Posterior cingulate gyrus (tissue), 11 donors: ENCODE measurements around the gene DNM3.

Source experiments
- DNase-seq, 10 donors: peaks; one replicate each; pipeline versions ENCODE4 v3.0.0 to v3.0.0-alpha.2; 2020 to 2021; ENCODE audit warnings: mixed read lengths in 3 of 10
- intact Hi-C: fragments of 100-400 bp; cut with DNase I; formaldehyde crosslinking; loops from one replicate; pipeline ENCODE4 v1.15.1; 2023

DNM3 gene

DNA sequence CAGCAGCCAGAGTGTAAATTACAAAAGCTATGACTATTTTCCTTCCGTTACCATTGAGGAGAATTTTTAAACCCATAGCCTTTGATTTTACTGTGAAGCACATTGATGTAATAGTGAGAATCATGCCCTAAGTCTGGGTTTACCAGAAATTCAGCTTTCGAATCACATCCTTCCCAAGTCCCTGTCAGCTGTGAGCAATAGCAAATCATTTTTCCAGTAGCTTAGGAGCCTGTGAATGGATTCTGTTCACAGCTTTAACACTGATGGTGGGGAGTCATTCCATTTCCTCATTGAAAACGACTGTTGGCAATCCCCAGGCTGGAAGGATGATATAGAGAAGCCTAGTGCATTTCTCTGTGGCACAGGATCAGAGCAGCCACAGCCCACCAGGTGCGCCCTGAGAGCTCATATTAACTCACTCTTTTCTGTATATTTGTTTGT, 497.0 kb downstream of the DNM3 start:
- no peak for DNase-seq
- intact Hi-C loops, result no loop called here

DNA sequence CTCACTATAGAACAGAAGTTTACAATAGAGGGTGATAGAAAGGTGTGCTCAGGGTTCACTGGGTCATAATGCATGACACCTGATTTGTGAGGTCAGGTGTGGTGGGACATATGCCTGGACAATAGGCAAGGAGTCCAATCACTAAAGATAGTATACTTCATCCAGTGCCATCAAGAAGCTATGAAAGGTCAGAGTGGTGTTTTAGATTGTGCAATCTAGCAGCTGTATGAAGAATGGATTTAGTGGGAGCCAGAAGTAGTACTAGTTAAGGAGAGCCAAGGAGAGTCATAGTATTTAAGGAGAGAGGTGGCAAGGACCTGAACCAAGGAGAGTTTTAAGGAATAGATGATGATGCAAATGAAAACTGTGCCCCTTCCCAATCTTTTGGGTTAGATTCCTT, 498.5 kb downstream of the DNM3 start:
- intact Hi-C loops, result no loop called here
- no peak for DNase-seq

DNA sequence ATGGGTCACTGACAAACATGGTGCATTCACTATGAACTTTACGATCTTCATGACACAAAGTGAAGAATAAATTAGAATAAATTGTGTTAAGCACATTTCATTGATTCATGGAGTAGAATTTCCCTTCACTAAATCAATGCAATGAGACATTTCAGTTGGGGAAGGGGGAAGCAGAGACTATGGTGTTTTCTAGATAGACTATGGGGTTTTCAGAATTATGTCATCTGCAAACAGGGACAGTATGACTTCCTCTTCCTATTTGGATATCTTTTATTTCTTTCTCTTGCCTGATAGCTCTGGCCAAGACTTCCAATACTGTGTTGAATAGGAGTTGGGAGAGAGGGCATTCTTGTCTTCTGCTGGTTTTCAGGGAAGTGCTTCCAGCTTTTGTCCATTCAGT, 499.2 kb downstream of the DNM3 start:
- DNase-seq, result no peak
- intact Hi-C loops, result no loop called here

DNA sequence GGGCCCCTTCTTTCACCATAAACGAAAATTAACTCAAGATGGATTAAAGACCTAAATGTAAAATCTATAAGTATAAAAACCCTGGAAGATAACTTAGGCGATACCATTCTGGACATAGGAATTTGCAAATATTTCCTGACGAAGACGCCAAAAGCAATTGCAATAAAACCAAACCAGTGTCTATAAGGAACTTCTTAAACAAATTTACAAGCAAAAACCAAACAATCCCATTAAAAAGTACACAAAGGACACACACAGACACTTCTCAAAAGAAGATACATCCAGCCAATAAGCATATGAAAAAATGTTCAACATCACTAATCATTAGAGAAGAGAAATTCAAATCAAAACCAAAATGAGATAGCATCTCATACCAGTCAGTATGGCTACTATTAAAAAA, 500.4 kb downstream of the DNM3 start:
- DNase-seq, result no peak
- intact Hi-C loops, result no loop called here

DNA sequence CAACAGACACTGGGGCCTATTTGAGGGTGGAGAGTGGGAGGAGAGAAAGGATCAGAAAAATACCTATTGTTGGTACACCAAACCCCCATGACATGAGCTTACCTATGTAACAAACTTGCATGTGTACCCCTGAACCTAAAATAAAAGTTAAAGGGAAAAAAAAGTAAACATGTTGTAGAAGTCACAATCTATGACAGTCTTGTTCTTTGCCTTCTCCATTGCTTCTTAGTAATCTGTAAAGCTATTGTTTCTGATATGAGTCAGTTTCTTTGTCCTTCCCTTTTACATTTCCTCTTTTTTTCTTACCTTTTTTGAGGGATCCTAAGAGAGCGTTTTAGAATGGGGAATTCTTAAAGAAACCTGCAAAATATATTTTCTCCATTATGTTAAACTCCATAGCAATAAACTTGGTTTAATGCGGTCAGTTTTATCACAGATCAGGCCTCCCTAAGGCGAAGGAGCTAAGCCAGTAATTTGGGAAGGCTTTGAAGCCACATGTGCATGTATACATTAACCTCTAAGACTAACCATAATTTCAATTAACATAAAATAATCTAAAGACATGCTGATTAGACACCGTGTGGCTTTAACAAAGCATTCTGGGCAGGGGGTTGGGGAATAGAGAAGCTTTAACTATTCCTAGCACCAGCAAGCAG, 501.4 kb downstream of the DNM3 start:
- DNase-seq, result no peak
- intact Hi-C loops, result no loop called here

DNA sequence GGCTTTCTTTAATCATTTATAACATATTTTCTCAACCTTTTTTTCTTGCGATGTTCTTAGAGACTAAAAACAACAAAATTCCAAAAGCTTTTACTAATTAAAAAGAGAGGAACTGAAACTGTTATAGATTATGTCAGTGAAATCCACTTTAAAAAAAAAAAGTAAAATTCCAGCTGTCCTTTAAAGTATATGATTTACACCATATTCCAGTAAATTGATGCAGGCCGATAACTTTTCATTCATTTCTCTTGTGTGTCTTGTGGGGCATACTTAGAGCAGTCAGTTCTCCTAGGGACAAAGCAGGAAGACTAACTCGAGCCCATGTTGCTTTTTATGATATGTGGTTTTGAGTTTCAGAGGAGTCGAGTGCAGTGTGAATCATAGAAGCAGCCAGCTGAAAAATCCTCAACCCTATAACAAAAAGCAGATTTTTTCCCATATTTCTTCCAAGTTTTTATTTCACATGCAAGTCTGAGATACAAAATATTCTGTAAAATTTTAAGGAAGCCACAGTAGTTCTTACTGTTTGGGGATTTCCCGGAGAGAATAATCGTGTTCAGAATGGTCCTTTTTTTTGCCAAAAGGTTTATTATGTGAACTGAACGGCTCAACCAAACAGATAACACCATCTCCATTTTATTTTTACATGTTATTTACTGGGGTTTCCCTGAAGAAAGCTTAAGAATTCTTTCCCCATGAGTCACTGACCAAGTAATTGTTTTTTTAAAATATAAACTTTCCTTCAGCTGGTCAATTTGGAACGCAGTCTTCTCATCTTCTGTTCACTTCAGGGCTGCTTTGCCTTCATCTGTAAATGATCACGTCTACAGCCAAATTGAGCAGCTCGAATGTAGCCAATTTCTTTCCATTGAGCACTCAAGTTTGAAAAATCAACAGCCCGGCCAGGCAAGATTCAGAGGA, 502.2 kb downstream of the DNM3 start:
- no peak for DNase-seq
- intact Hi-C loops, result no loop called here

DNA sequence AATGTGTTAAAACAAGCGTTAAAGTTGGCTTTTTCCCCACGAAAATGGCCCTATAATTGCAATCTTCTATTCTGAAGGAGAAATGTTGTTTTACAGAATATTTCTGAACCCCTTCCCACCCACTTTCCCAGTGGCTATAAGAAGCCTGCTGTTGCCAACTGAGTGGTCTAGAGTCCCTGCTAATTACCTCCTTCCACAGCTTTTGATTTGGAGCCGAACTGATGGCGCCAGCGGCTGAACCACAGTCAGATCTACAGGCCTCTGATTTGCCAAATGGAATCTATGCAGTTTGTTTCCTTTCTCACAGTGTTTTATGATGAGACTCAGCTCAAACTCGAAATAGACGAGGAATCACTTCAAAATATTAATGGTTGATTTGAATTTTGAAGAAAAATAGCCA, 503.1 kb downstream of the DNM3 start:
- intact Hi-C loops, result no loop called here

DNA sequence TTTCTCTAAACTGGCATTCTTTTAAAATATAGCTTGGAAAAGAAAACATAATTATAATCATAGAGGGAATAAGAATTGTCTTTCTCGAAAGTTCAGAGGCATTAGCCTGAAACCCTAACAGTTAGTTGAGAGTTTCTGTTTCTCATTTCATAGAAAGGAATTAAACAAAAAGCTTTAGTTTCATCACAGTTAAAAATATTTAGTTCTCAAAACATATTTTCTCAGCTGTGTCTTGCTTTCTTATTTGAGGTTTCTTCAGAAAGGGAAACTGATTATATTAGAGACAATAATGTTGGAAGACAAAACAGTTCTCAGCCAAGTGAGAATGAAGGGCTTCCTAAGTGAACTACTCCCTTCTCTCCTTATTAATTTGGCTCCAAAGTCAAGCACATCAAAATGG, 503.8 kb downstream of the DNM3 start:
- intact Hi-C loops, result no loop called here
- DNase-seq, result no peak

More for the DNA sequence above, 503.1 kb downstream of the DNM3 start:
- no peak for DNase-seq

DNA sequence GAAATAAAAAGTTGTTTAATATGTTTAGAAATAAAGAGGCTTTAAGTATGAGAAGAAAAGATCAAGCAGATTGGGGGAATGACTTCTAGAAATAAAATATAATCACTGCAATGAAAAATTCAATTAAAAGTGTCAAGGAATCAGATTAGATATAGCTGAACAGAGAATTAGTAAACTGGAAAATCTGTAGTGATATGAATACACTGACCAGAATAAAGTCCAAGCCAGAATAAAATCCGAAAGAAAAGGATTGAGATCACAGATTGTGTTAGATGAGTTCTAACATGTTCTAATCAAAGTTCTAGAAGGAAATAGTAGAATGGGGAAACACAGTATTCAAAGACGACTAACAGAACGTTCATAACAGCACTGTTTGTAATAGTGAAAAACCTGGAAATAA, 506.1 kb downstream of the DNM3 start:
- intact Hi-C loops, result no loop called here
- DNase-seq, result no peak

DNA sequence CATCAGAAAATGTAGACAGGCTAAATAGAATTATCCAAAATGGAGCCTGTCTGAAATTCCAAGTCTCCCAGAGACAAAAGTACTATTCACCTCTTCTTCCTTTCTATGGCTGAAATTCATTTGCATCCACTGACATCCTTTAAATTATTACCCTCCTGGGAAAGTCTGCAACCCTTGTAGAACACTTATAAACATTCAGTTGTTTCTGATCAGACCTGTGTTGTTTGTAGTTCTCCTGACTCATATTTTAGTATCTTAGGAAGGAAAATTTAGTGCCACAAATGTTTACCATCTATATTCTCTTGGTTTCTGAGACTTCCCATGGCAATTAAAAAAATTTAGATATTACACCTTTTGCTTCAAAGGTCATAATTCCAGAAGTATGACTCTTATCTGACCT, 509.6 kb downstream of the DNM3 start:
- no peak for DNase-seq
- intact Hi-C loops, result no loop called here

DNA sequence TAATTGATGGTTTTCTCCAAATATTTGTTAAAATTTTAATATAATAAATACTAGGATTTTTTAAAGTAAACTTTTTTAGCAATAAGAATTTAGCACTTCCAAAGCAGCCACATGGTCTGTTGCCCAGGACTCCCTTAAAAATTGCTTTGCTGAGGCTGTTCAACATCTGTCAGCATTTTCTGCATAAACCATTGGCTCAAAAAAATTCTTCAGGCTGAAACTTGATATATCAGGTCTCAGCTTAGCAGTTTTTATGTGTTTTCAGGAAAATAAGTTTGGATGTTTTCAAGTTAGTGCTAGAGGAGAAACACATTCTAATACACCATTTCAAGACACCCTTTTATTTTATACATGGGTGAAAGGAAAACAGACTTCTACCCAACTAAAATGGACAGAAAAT, 510.0 kb downstream of the DNM3 start:
- no peak for DNase-seq
- intact Hi-C loops, result no loop called here

DNA sequence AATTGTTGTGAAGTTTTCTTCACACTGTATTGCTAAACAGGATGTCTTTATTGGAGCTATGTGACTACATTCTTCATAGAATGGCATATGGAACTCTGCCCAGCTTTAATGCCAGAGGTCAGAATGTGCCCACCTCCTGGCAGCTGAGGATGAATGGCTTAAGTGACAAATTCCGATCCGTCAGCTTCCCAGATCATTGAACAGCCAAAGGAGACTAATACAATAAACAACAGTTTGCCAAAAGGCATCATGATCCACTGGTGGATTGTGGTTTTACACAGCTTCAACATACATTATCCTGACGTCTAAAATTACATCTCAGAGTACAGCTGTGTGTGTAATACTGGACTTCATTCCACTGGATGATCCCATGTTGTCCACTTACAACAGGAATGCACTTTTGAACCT, 510.5 kb downstream of the DNM3 start:
- intact Hi-C loops, result no loop called here
- DNase-seq, result no peak

DNA sequence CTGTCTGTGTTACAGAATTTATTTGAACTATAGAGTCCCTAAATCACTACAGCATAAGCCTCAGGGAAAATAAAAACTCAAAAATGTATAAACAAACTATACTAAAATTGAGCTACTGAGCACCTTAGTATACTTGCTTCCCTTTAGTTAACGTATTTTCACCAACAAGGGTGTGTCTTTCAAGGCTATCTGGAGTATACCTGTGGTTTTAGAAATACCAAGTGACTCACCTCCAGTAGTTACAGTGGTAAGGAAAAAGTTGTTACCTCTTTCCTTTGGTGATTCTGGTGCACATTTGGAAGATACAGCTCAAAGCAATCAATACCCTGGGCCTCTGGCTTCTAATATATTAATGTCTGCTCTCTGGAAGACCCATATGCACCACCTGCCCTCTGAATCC, 511.1 kb downstream of the DNM3 start:
- intact Hi-C loops, result no loop called here
- no peak for DNase-seq

DNA sequence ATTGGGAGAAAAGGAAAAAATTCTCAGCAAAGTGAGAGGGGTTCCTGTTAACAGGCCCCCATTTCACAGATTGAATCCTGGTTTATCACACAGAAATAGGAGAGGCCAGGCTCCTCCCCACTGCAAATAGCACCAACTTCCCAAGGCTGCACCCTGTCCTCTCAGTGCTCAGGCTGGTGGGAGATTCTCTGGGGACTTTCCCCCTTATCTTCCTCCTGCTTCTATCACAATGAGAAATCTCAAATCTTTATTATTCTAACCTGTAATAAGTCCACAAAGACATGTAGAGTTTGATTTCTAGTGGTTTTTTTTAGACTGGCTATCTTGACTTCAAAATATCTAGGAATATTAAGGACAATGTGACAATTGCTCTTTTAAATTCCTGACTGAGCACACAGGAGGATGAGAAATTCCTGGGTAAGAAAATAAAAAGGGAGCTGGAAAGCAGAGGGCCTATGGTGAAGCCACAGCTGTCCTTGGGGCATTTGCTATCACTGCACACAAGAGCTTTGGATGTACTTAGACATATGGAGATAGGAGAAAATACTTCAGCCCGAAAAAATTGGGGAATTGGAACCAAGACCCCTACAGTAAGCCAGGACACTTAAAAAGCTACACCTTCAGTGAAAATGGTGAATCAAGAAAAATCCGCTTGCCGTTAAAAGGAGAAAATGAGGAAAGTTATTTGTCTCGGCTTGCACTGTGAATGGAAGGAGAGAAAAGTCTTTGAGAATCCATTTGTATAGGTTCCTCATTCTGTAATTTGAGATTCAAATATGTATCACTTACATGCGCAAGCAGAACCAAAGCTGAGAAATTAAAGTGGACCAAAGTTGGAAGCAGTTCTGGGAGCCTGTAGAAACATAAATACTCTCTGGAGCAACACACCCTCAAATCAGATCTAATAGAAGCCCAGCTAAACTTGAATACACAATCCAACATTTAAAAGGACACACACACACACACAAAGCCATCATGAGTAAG, 513.3 kb downstream of the DNM3 start:
- intact Hi-C loops, result no loop called here
- DNase-seq, result no peak

DNA sequence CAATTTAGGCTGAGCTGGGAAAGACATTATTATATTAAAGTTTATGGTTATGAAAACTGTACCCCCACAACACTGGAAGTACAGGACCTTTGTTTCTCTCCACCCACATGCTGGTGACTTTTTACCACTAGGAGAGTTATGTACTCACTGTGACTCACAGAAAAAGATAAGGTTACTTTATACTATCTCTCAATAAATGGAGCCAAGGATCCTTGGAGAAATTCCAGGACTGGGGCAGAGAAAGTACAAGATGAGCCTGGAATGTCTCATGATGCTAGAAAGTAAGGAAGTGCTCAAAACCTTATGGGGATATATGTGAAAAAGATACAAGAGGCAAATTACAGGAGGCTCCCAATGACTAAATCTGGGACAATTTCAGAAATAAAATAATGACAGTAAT, 515.3 kb downstream of the DNM3 start:
- intact Hi-C loops, result no loop called here

DNA sequence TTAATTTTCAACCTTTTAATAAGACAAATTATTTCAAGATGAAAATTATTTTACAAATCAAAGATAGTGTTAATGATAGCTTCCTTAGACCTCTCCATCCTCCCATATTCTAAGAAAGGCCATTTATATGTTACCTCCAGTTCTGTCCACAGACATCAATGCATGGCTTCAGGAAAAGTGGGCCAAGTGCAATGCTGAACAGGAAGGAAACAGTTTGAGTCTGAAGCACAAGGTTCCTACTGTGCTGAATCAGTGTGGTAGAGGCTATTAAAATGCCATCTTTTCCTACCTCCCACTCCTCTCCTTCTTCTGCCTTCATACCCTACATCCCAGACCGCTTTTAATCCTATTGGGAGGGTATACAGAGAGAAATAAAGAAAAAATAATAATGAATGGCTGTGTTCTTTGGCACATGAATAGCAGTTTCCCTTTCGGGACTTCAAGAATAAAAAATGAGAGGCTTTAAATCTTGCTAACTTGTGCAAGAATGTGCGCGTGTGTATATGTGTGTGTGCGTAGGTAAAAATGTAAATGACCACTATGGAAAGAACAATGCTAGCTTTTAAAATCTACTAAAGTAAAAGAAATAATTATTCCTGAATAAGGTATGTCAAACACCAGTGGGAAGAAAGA, 516.6 kb downstream of the DNM3 start:
- intact Hi-C loops, result no loop called here
- DNase-seq, result no peak

More for the DNA sequence above, 515.3 kb downstream of the DNM3 start:
- DNase-seq, result no peak

DNA sequence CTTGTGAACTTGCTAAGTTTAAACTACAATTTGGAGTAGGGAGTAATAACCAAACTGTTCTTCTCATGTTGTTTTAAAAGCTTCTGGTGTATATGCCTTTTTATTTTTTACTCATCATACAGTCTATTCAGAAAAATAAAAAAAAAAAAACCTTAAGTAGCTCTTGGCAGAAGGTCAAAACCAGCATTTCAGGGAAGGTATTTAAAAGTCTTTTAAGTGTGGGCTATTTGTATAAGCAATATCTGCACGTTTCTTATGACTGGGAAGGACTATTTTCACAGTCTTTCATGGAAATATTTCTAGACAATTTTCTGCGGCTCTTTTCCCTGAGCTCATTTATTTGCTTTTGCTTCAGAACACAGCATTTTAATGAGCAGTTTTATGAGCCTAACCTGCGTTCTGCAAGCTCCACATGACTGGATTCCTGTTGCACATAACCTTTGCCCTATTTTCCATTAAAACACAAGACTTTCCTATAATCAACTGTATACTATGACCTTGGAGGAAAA, 518.2 kb downstream of the DNM3 start:
- DNase-seq, result no peak
- intact Hi-C loops, result no loop called here

DNA sequence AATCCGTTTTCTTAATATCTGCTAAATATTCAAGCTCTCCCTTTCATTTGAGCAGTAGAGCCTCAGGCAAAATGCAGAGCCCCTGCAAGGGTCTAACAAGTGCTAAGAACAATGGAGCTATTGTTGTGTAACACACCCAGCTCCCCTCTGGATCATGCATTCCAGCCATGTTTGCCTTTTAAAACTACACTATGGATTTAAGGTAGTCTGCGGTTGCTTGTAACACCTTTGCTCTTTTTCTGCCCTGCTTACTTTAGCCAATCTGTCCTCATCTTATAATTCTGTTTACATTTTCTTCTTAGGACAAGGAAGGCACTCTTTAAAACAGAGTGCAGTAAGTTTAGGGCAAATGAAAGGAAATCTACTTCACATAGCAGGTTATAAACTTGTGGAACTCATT, 519.2 kb downstream of the DNM3 start:
- no peak for DNase-seq
- intact Hi-C loops, result no loop called here

DNA sequence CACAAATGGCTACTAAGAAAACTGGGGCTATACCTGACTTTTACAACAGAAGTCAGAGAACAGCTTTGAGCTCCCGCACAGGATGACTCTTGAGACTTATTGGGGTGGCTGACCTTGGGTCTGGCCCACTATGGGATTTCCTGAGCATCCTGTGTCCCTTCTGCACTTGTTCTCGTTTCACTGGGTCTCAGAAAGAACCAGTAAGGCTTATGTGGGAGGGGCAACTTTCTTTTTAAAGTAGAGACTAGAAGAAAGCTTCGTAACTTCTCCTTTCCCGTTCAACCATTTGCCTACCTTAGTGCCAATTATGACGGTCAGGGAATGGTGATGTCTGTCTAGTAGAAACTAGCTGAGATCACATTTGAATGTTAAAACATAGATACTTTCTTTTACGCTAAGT, 519.7 kb downstream of the DNM3 start:
- no peak for DNase-seq
- intact Hi-C loops, result no loop called here

DNA sequence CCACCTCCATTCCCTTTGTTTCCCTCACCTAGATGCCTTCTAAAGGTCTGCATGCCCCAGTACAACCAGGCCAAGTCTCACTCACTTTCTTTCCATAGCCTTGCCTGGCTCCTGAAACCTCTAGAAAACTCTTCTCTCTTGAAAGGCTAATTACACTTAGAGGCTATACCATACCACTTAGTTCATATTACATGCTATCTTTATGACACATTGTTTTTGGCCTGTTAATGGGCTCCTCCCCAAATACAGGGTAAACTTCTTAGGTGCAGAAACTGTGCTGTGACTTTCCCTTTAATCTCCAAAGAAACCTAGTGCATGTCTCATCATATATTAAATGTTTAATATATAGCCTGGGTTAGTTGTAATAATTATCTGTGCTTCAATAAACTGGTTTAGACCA, 522.6 kb downstream of the DNM3 start:
- DNase-seq, result no peak
- intact Hi-C loops, result no loop called here
